CD4-positive, alpha-beta T cell treated with Interleukin-4 for 4 hours (primary cell): ENCODE measurements around the gene OPA1.

ENCODE experiments used
- DNase-seq: peaks from one replicate; pipeline ENCODE4 v3.0.0-alpha.2; 2020

Gene OPA1

GRCh38 chr3:193592841-193593667 is at the start of gene OPA1:
Gene OPA1 (plus strand): TSS chr3:193593208. CDS start chr3:193593378, 170 bp downstream.
- DNase-seq: peak; percentile 91

DNA sequence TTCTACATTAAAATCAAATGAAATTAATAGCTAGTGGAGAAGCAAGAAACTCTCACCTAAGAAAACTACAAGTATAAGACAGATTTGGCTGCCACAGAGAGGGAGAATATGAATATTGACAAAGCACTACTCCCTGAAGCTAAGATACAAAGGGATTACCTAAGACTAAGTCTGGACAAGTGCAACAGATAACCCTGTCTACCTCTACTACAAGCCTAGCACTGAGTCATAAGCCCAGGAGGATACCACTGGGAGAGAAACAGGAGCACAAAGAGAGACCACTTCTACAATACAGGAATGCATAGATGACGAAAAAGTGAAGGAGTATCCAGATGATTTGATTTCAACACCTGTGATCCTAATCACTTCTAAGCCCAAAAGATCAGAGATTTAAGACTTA is 48.7 kb upstream of the OPA1 start:
- no peak for DNase-seq

- DNase-seq: no peak
Observed at GRCh38 chr3:193545304-193545703, 47.7 kb upstream of the OPA1 start.

DNA sequence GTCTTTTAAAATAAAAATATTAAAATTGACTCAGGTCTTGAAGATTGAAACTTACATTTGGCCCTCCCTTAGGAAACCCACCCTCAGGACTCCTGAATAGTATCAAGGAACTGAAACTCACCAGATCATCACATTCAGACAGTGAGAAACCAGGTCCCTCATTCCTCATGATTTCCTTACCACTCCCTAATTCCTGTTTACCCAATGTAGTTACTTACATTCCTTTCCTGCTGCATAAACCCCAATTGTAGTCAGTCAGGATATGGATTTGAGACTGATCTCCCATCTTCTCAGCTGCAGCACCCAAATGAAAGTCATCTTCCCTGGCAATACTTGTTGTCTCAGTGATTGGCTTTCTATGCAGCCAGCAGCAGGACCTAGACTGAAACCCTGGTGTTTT is 46.9 kb upstream of the OPA1 start:
- no peak for DNase-seq

- no peak for DNase-seq
Observed at GRCh38 chr3:193548406-193548805, 44.6 kb upstream of the OPA1 start.

DNA sequence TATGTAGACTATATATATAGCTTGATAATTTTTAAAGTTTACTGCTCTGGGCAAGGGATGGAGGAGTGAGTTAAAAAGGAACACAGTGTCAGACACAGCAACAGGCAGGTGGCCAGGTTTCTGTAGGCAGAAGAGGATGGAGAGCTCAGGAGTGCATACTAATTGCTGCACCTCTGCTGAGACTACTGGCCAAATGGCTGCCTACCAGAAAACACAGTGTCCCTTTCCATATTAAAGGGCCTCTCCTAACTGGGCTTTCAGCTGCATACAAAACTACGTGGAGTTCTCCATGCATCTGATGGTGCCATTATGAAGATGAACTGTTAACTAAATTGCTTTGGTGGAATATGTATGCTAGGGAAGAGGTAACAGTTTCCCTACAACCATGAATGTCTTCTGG is 40.1 kb upstream of the OPA1 start:
- no peak for DNase-seq

GRCh38 chr3:193553586-193553985 is 39.4 kb upstream of the OPA1 start:
- DNase-seq: no peak

GRCh38 chr3:193554811-193555210 is 38.2 kb upstream of the OPA1 start, which contains the start of gene ATP13A4:
Gene ATP13A4 (minus strand): TSS chr3:193554895. CDS start chr3:193554799, 96 bp downstream.
- no peak for DNase-seq

DNA sequence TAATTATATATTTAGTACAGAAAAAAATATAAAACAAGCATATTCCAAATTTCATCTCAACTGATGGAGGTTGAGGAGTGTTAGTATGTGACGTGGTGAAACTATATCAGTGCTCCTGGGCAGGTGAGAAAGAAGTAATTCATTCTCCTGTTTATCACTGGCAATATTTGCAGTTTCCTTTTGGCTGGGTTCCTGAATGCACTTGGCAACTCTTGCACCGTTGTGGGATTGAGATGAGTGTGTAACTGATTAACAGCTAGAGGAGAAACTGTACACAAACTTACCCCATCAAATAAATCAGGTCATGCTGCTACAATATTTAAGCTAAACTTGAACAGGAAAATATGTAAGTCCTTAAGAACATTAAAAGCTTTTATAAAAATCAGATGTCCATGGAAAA is 36.2 kb upstream of the OPA1 start:
- no peak for DNase-seq

GRCh38 chr3:193559100-193559499 is 33.9 kb upstream of the OPA1 start:
- no peak for DNase-seq

- DNase-seq: no peak
Observed at GRCh38 chr3:193560091-193560490, 32.9 kb upstream of the OPA1 start.

DNA sequence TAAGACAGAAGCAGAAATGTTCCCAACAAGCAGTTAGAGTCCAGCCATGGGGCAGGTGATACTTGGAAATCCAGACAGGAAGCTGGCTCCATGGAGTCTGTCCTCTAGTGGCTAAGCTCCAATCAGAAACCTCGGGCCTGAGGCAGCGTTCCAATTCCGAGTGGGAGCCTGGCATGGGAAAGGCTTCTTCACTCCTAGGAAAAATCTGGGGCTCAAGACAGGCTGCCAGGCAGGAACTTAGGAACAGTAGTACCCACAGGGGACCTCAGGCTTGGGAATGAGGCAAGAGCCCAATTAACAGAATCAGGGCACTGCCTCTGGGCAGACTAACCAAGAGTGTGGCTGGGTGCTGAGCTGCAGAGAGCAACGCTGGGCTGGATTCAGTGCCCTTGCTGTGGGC is 32.1 kb upstream of the OPA1 start:
- DNase-seq: no peak

- no peak for DNase-seq
Observed at GRCh38 chr3:193563426-193563825, 29.6 kb upstream of the OPA1 start.

- DNase-seq: no peak
Observed at GRCh38 chr3:193564012-193564411, 29.0 kb upstream of the OPA1 start.

DNA sequence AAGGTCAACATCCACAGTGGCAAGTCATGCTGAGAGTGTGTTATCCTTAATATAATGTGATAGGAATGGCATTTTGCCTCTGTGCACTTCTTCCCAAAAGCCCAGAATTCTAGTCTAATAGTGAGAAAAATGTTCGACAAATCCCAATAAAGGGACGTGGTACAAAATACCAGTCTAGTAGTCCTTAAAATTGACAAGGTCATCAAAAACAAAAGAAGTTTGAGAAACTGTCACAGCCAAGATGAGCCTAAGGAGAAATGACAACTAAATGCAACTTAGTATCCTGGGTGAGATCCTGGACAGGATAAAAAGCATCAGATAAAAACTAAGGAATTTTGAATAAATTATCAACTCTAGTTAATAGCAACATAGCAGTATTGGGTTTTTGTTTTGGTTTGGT is 23.9 kb upstream of the OPA1 start:
- DNase-seq: no peak

DNA sequence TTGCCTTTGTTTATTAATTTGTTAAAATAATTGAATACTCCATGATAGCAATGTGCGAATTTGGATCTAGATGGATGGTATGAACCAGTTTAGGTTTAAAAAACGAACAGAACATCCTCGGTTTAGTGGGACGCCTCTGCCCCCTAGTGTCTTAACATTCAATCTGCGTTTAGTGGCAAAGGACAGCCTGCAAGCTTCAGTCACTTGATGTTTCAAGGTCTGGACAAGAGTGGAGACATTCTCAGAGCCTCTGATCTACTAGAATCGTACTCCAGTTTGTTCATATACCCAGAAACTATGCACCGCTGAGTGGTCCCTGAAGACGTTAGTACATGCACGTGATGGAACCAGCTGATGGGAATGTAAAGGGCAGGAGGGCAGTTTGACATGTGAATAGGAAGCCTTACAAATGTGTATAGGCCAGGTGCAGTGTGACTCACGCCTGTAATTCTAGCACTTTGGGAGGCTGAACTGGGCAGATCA is 20.5 kb upstream of the OPA1 start:
- DNase-seq: peak; percentile 49

DNA sequence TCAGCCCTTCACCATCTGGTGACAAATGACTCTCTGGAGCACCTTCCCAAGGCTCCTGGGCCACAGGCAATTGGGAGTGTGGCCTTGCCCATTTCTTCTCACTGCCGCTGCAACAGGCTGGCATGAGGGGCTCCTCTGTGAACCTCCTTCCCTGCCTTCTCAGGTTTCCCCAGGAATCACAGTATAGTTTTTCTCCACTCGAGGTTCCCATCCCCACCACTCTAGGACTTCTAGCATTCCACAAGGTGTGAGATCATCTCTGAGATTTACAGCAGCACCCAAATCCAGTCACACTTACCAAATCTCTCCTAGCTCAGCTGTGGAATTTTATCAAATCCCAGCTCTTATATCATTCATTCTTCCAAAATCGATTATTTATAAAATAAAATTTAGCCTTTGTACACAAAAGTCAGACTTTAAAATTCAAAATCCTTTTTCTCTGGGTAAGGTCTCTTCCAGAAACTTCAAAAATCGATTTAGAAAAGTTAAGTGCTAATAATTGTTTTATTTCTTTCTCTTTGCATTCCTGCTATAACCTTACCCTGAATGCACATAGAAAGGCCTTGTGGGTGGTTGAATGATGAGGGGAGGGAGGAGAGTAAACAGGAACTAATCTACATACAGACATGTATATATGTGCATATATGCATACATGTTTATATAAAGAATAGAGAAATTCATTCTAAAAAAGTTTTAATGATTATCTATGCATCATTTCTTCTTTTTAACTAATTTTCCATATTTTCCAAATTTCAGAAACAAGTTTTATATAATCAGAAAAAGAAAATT is 19.4 kb upstream of the OPA1 start:
- no peak for DNase-seq

DNA sequence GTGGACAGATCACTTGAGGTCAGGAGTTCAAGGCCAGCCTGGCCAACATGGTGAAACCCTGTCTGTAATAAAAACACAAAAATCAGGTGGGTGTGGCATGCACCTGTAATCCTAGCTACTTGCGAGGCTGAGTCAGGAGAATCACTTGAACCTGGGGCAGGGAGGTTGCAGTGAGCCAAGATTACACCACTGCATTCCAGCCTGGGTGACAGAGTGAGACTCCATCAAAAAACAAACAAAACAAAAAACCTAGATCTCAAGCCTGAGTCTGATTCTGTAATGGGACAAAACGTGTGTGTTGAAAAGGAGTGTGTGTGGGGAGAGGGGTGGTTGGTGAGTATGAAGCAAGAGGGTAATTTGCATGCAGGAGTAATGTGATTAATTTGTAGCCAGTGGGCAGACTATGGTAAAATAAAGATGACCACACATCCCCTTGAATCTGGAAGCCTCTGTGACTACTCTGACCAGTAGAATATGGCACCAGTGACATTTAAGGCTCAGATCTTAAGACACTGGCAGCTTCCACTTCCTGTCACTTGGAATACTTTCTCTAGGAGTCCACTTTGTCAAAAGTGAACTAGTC is 18.4 kb upstream of the OPA1 start:
- DNase-seq: no peak

- DNase-seq: no peak
Observed at GRCh38 chr3:193585530-193585929, 7.5 kb upstream of the OPA1 start.

DNA sequence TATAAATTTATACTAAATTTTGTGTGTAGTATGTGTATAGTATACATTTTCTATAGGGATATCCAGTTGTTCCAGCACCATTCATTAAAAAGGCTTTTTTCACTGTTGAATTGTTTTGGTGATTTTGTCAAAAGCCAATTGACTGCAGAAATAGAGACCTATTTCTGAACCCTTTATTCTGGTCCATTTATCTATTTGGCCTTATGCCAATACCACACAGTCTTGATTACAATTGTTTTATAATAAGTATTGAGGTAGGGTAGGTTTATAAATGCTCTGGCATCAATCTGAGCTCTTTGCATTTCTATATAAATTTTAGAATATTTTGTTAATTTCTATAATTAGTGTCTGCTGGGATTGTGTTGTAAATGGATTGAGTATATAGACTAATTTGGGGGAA is 6.5 kb upstream of the OPA1 start:
- DNase-seq: no peak

- DNase-seq: no peak
Observed at GRCh38 chr3:193589129-193589528, 3.9 kb upstream of the OPA1 start.

- DNase-seq: no peak
Observed at GRCh38 chr3:193589616-193590015, 3.4 kb upstream of the OPA1 start.

- DNase-seq: no peak
Observed at GRCh38 chr3:193590088-193590856, 2.7 kb upstream of the OPA1 start.
